Stimulated activated naive CD4-positive, alpha-beta T cell (primary cell): ENCODE results near the gene PKD2L1.
"Not testable (repeated sequence)": the region's sequence is repeated elsewhere in the genome, so short reads cannot be mapped to it uniquely, and the experiment has no call there.

Experiments
- DNase-seq, 6 experiments: peaks; one replicate each; lab custom pipeline; 2025; lab: John Stamatoyannopoulos, UW

The PKD2L1 gene

GRCh38 chr10:100333661-100334440 lies 3.8 kb upstream of the PKD2L1 start:
- DNase-seq = no peak

GRCh38 chr10:100333106-100333505 lies 3.1 kb upstream of the PKD2L1 start:
- no peak for DNase-seq

- no peak for DNase-seq
These were observed 1.8 kb downstream of the PKD2L1 start for GRCh38 chr10:100328198-100328597.

GRCh38 chr10:100327718-100328009 lies 2.4 kb downstream of the PKD2L1 start:
- DNase-seq = no peak

GRCh38 chr10:100327007-100327717 lies 2.9 kb downstream of the PKD2L1 start:
- DNase-seq = no peak

- DNase-seq = no peak
These were observed 4.9 kb downstream of the PKD2L1 start for GRCh38 chr10:100325158-100325557.

- DNase-seq = no peak
These were observed 10.2 kb downstream of the PKD2L1 start for GRCh38 chr10:100319707-100320402.

- DNase-seq = no peak
These were observed 11.8 kb downstream of the PKD2L1 start for GRCh38 chr10:100318207-100318606.

- DNase-seq = no peak
These were observed 14.4 kb downstream of the PKD2L1 start for GRCh38 chr10:100315615-100316014.

GRCh38 chr10:100311298-100311697 lies 18.7 kb downstream of the PKD2L1 start:
- no peak for DNase-seq

- no peak for DNase-seq
These were observed 22.3 kb downstream of the PKD2L1 start for GRCh38 chr10:100307684-100308083.

- DNase-seq = no peak
These were observed 23.2 kb downstream of the PKD2L1 start for GRCh38 chr10:100306861-100307260.

GRCh38 chr10:100304414-100304813 lies 25.6 kb downstream of the PKD2L1 start:
- no peak for DNase-seq

GRCh38 chr10:100303724-100304319 lies 26.2 kb downstream of the PKD2L1 start:
- no peak for DNase-seq

GRCh38 chr10:100301123-100301522 lies 28.9 kb downstream of the PKD2L1 start:
- not testable (repeated sequence) for DNase-seq

GRCh38 chr10:100297242-100297641 lies 32.8 kb downstream of the PKD2L1 start:
- DNase-seq = no peak

GRCh38 chr10:100293066-100293465 lies 37.0 kb downstream of the PKD2L1 start:
- DNase-seq = no peak

GRCh38 chr10:100292300-100292699 lies 37.7 kb downstream of the PKD2L1 start:
- not testable (repeated sequence) for DNase-seq

GRCh38 chr10:100291356-100291755 lies 38.7 kb downstream of the PKD2L1 start:
- no peak for DNase-seq

- DNase-seq = no peak
These were observed 40.4 kb downstream of the PKD2L1 start for GRCh38 chr10:100289641-100290040.

GRCh38 chr10:100288196-100288595 lies 41.8 kb downstream of the PKD2L1 start:
- no peak for DNase-seq

GRCh38 chr10:100287756-100288155 lies 42.3 kb downstream of the PKD2L1 start:
- no peak for DNase-seq
